Right lobe of liver (tissue), 4 donors: ENCODE data around the gene LRP3.

Source experiments
- CTCF ChIP-seq, 4 donors: fragments of 200-600 bp in 3 of 4; fragments of 450-650 bp in 1 of 4; IDR thresholded peaks; one replicate each; pipeline versions ENCODE4 v1.5.1 to v1.8.0; 2016 to 2022; ENCODE audit warnings: antibody characterized with exemption in 4 of 4, mild to moderate bottlenecking in 2 of 4
- POLR2A ChIP-seq: fragments of 450-650 bp; IDR thresholded peaks from one replicate; pipeline ENCODE4 v1.6.1; 2017; ENCODE audit warnings: antibody characterized with exemption, mild to moderate bottlenecking
- donor health status: DM: no; HTN: no; CAD: no.
- donor health status: DM: no; HTN: no; CAD: no.
- donor health status: DM: no; HTN: yes; CAD: no.

GRCh38 chr19:33248954-33249613 is 55.0 kb downstream of the LRP3 start:
- TF ChIP-seq CTCF (IDR thresholded peaks at IDR 0.05) (peak in 3 of 4 donors; percentile 12 to 26 (median 13)), POLR2A (peak; percentile 33)
